CD4-positive, alpha-beta T cell (primary cell): Measurements from ENCODE around the gene TEAD2. TPM values are rescaled to one million over a fixed set of nuclear protein-coding genes. Genes with fewer than 3 reads are reported as not detected.

Source experiments
- ATAC-seq: fragments of 200-7000 bp; cut with Tn5 transposase; one replicate; pipeline ENCODE4 v1.10.0; 2022; ENCODE audit warnings: mild to moderate bottlenecking; ENCODE audit not compliant: poor library complexity
- CTCF ChIA-PET: fragments of 350-600 bp; sonication (Branson Sonifier 250); formaldehyde crosslinking; loops from one replicate; lab custom pipeline; 2021; ENCODE audit warnings: antibody characterized with exemption, inconsistent platforms; lab: Charles Lee
- POLR2A ChIA-PET: fragments of 350-600 bp; sonication (Branson Sonifier 250); formaldehyde crosslinking; loops from one replicate; lab custom pipeline; 2021; ENCODE audit warnings: antibody characterized with exemption, inconsistent platforms; lab: Charles Lee
- DNase-seq, 14 experiments: peaks; one replicate each; pipeline ENCODE4 v3.0.0-alpha.2; 2013 to 2020; ENCODE audit warnings: mixed read lengths in 2 of 14
- H3K27ac ChIP-seq, 2 donors: one replicate each; pipeline versions ENCODE4 v1.5.1 to v1.7.0; 2013; ENCODE audit warnings: low read length in 2 of 2, low read depth in 1 of 2, mild to moderate bottlenecking in 1 of 2
- H3K27me3 ChIP-seq, 2 experiments: 1 replicate in 1 of 2; 2 replicates in 1 of 2; pipeline versions ENCODE4 v1.6.1 to v1.7.0; 2013; ENCODE audit warnings: low read length in 2 of 2, control low read depth in 1 of 2, mild to moderate bottlenecking in 1 of 2, moderate library complexity in 1 of 2; ENCODE audit not compliant: insufficient read depth in 2 of 2, control insufficient read depth in 1 of 2
- H3K36me3 ChIP-seq: one replicate; pipeline ENCODE4 v1.6.1; 2013; ENCODE audit warnings: low read length, control low read depth; ENCODE audit not compliant: insufficient read depth
- H3K4me1 ChIP-seq: one replicate; pipeline ENCODE4 v1.6.1; 2013; ENCODE audit warnings: low read length, control low read depth; ENCODE audit not compliant: insufficient read depth
- H3K4me3 ChIP-seq: one replicate; pipeline ENCODE4 v1.5.1; 2013; ENCODE audit warnings: mild to moderate bottlenecking, low read length, moderate library complexity
- H3K9me3 ChIP-seq, 2 experiments: 1 replicate in 1 of 2; 2 replicates in 1 of 2; pipeline versions ENCODE4 v1.6.1 to v1.7.0; 2013; ENCODE audit warnings: low read length in 2 of 2, mild to moderate bottlenecking in 2 of 2, control low read depth in 1 of 2, moderate library complexity in 1 of 2; ENCODE audit not compliant: control insufficient read depth in 1 of 2, insufficient read depth in 1 of 2
- H3K27ac Mint-ChIP-seq: one replicate; pipeline ENCODE4 v1.8.0; 2020; ENCODE audit warnings: mixed read lengths
- H3K27me3 Mint-ChIP-seq: one replicate; pipeline ENCODE4 v1.8.0; 2021; ENCODE audit warnings: mixed read lengths
- H3K36me3 Mint-ChIP-seq: one replicate; pipeline ENCODE4 v1.8.0; 2021; ENCODE audit warnings: low read depth, mixed read lengths
- H3K4me1 Mint-ChIP-seq: one replicate; pipeline ENCODE4 v1.8.0; 2021; ENCODE audit warnings: low read depth, mixed read lengths
- H3K4me3 Mint-ChIP-seq: one replicate; pipeline ENCODE4 v1.8.0; 2020; ENCODE audit warnings: mild to moderate bottlenecking, mixed read lengths
- H3K9me3 Mint-ChIP-seq: one replicate; pipeline ENCODE4 v1.8.0; 2020; ENCODE audit warnings: mixed read lengths
- intact Hi-C, 2 experiments: fragments of 100-400 bp; cut with DNase I in 1 of 2; cut with micrococcal nuclease in 1 of 2; formaldehyde crosslinking; loops; one replicate each; pipeline versions ENCODE4 v1.15.1 to v1.9.0; 2023 to 2025; cut with DNase I, micrococcal nuclease
- total RNA-seq, 174 experiments: library from RNA in 2 of 174; stranded (reverse) in 2 of 174; gene quantifications; one replicate each; pipeline ENCODE4 v1.2.3 and lab custom pipeline; 2021 to 2026
- TF ChIP-seq, protein P1 (sequence below): fragments of 200-600 bp; IDR thresholded peaks from one replicate; pipeline ENCODE4 v1.8.0; 2022; ENCODE audit warnings: antibody characterized with exemption, mild to moderate bottlenecking

TEAD2 gene
- total RNA-seq, 2 experiments from 2014 or later: not detected

DNA sequence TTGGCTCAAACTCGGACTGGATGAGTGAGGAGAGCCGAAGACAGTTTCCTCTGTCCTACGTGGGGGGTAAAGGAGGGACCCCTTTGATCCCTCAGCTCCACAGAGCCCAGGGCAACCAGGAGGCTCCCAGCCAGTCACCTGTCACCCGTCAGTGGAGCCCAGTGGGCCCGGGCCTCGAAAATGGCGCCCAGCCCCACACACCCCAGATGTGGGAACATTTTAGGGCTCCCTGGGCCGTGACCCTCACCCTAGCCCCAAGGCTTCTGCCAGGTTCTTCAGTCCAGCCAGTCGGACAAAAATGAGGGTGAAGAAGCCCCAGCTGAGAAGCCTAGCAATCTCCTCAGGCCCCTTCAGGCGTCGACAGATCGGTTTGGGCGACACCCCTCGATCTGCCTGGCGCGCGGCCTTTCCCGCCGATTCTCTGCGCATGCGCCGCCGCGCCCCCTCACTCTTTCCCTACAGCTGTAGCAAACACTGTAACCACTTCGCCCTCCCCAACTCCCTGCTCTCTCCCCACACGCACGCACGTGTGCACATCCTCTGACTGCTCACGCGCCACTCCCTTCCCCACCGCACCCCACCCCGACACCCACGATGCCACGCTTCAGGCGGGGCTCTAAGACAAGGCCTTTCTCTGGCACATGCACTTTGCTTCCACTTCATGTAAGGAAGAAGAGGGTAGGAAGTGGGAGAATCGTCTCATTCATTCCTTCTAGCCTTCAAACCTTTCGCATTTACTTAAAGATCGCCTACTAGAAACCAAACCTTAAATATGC is 37.2 kb downstream of the TEAD2 start, which contains the start of gene SLC6A16:
SLC6A16 (minus strand) TSS at position 391 of the 776 bp plus-strand sequence. CDS start 13,844 bp downstream, outside the sequence.
- H3K36me3 Mint-ChIP-seq: peaks cover 41% of the 10 kb centered on the region
- Histone ChIP-seq H3K4me3 (no peak within 1 kb of the TSS), H3K4me1 (peaks cover 6% of the 10 kb centered on the region), H3K9me3 (no peaks in the 10 kb centered on the region), H3K27ac (no peak within 1 kb of the TSS), H3K27me3 (no peaks in the 10 kb centered on the region), H3K36me3 (peaks cover 4% of the 10 kb centered on the region)
- no peak within 1 kb of the TSS for H3K27ac Mint-ChIP-seq
- H3K4me1 Mint-ChIP-seq: peaks cover 21% of the 10 kb centered on the region
- H3K27me3 Mint-ChIP-seq: no peaks in the 10 kb centered on the region
- DNase-seq: no peak
- intact Hi-C loops: no loop called here
- ChIA-PET CTCF (interaction anchor here (1.0 kb wide), 1 partner anchor 23 kb away, joined by 3 read pairs; no protein-coding TSS in a partner anchor), POLR2A (no interaction called here)
- no peak within 1 kb of the TSS for H3K4me3 Mint-ChIP-seq
- H3K9me3 Mint-ChIP-seq: no peaks in the 10 kb centered on the region
- ATAC-seq: no peak
- TF ChIP-seq, protein P1, sequence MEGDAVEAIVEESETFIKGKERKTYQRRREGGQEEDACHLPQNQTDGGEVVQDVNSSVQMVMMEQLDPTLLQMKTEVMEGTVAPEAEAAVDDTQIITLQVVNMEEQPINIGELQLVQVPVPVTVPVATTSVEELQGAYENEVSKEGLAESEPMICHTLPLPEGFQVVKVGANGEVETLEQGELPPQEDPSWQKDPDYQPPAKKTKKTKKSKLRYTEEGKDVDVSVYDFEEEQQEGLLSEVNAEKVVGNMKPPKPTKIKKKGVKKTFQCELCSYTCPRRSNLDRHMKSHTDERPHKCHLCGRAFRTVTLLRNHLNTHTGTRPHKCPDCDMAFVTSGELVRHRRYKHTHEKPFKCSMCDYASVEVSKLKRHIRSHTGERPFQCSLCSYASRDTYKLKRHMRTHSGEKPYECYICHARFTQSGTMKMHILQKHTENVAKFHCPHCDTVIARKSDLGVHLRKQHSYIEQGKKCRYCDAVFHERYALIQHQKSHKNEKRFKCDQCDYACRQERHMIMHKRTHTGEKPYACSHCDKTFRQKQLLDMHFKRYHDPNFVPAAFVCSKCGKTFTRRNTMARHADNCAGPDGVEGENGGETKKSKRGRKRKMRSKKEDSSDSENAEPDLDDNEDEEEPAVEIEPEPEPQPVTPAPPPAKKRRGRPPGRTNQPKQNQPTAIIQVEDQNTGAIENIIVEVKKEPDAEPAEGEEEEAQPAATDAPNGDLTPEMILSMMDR: no peak

DNA sequence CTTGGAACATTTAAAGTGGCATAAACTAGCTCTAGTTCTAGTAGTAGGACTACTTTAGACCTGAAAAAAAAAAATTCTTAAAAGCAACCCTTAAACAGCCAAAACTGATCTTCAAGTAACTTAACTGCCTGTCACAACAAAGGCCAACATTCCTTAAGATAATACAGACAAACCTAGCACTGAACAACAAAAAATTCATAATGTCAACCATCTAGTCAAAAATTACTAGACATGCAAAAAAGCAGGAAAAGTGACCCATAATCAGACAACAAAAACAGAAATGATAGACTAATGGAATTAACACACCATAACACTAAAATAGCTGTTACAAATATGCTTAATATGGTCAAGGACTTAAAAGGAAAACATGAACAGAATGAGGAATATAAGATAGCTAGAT is 43.9 kb downstream of the TEAD2 start:
- ATAC-seq (no peak), DNase-seq (no peak)
- Mint-ChIP-seq H3K4me1 (peaks cover 19% of the 10 kb centered on the region), H3K4me3 (no peak overlapping the region), H3K27me3 (no peaks in the 10 kb centered on the region), H3K27ac (no peak overlapping the region), H3K9me3 (peaks cover 6% of the 10 kb centered on the region), H3K36me3 (peaks cover 61% of the 10 kb centered on the region)
- no peaks in the 10 kb centered on the region for H3K27me3 ChIP-seq
- TF ChIP-seq, protein P1: no peak
- H3K36me3 ChIP-seq: peaks cover 4% of the 10 kb centered on the region
- intact Hi-C loops: no loop called here
- no peak overlapping the region for H3K27ac ChIP-seq
- no peak overlapping the region for H3K4me3 ChIP-seq
- peaks cover 10 to 12% of the 10 kb centered on the region in 2 experiments for H3K9me3 ChIP-seq
- no peaks in the 10 kb centered on the region for H3K4me1 ChIP-seq
- ChIA-PET POLR2A (interaction anchor here (0.9 kb wide), 1 partner anchor 16 kb away, joined by 4 read pairs; no protein-coding TSS in a partner anchor), CTCF (no interaction called here)

DNA sequence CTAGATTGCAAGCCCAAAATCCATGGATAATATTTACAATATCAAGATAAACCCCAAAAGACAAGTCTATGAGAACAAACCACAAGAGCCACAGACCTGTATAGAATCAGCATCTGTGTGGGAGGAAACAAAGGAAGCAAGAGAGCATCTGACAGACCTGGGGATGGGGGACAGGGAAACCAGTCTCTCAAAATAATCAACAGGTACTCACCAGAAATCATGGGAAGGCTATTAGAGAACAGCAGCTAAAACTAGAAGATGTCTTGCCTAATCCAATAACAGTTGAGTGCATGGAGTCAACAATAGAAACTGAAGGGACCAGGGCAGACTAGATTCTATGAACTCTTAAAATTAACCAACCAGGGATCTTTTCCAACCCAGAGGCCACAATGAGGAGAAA is 45.9 kb downstream of the TEAD2 start:
- Histone ChIP-seq H3K4me3 (no peak overlapping the region), H3K4me1 (no peaks in the 10 kb centered on the region), H3K27ac (no peak overlapping the region), H3K27me3 (no peaks in the 10 kb centered on the region), H3K36me3 (peaks cover 4% of the 10 kb centered on the region), H3K9me3 (peaks cover 10 to 12% of the 10 kb centered on the region in 2 experiments)
- CTCF ChIA-PET: no interaction called here
- no peak overlapping the region for H3K4me3 Mint-ChIP-seq
- H3K27ac Mint-ChIP-seq: no peak overlapping the region
- intact Hi-C loops: no loop called here
- no peaks in the 10 kb centered on the region for H3K27me3 Mint-ChIP-seq
- H3K9me3 Mint-ChIP-seq: peaks cover 6% of the 10 kb centered on the region
- DNase-seq (no peak), ATAC-seq (no peak)
- TF ChIP-seq, protein P1: no peak
- POLR2A ChIA-PET: no interaction called here
- peaks cover 64% of the 10 kb centered on the region for H3K36me3 Mint-ChIP-seq
- peaks cover 19% of the 10 kb centered on the region for H3K4me1 Mint-ChIP-seq
